Epithelial cell of prostate (primary cell): Measurements from ENCODE around the gene DAPK3.

Experiments
- DNase-seq: peaks from one replicate; pipeline ENCODE4 v3.0.0-alpha.2; 2011; ENCODE audit warnings: low read depth, low spot score
- H3K27ac ChIP-seq: fragments of 450-650 bp; 2 replicates; pipeline ENCODE4 v1.5.1; 2017; ENCODE audit warnings: mild to moderate bottlenecking

DAPK3 gene

GRCh38 chr19:3932931-3933810 is 37.7 kb downstream of the DAPK3 start, which contains the start of gene NMRK2:
TSS of gene NMRK2 (plus strand) at chr19:3933069. CDS start at chr19:3933672, 603 bp downstream.
- H3K27ac ChIP-seq = no peak within 1 kb of the TSS

GRCh38 chr19:3931041-3931440 is 39.9 kb downstream of the DAPK3 start:
- H3K27ac ChIP-seq = no peak overlapping the region
- DNase-seq = no peak

More at GRCh38 chr19:3932931-3933810, 37.7 kb downstream of the DAPK3 start, which contains the start of gene NMRK2:
- DNase-seq = no peak

- no peak overlapping the region for H3K27ac ChIP-seq
- no peak for DNase-seq
These were observed 47.0 kb downstream of the DAPK3 start for GRCh38 chr19:3923912-3924311.

GRCh38 chr19:3923096-3923758 is 47.7 kb downstream of the DAPK3 start:
- no peak for DNase-seq
- H3K27ac ChIP-seq = no peak overlapping the region

GRCh38 chr19:3919793-3920192 is 51.1 kb downstream of the DAPK3 start:
- DNase-seq = no peak
- no peak overlapping the region for H3K27ac ChIP-seq

GRCh38 chr19:3916033-3916432 is 54.9 kb downstream of the DAPK3 start:
- no peak for DNase-seq
- H3K27ac ChIP-seq = no peak overlapping the region

GRCh38 chr19:3914199-3914598 is 56.7 kb downstream of the DAPK3 start:
- no peak overlapping the region for H3K27ac ChIP-seq
- no peak for DNase-seq

GRCh38 chr19:3910105-3910504 is 60.8 kb downstream of the DAPK3 start:
- no peak overlapping the region for H3K27ac ChIP-seq
- DNase-seq = no peak
